ENCODE data around the gene FOXQ1. TPM values are rescaled to one million over a fixed set of nuclear protein-coding genes. Genes with fewer than 3 reads are reported as not detected.
A peak's percentile ranks its signal among the peaks of the same experiment; 100 is the strongest.

The FOXQ1 gene
- total RNA-seq, 1 donor: 1.3 TPM

DNA sequence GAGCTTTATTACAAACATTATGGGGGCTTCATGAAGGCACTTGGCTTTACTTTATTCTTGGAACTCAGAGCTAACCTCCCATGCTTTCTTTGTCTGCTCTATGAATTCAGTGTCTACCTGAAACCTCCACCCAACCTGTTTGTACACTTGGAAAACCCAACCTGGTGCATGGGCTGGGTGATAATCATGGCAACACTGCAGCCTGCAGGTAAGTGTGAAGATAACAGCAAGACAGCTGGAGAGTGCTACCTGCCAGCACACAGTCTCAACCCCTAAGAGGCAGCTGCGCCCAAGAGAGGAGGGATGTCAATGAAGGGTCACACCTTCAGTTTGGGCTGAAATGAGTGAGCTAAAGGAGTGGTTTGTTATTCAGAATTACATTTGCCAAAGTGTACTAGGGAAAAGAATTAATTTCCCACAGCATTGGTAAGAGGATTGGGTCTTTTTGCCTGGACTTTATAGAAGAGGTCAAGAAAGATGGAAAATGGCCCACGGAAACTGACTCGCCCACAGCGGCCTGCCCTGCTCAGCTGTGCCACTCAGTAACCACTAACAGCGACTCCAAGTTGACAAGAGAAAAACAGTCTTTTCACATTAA is 24.4 kb downstream of the FOXQ1 start:
- TF ChIP-seq, protein P1, sequence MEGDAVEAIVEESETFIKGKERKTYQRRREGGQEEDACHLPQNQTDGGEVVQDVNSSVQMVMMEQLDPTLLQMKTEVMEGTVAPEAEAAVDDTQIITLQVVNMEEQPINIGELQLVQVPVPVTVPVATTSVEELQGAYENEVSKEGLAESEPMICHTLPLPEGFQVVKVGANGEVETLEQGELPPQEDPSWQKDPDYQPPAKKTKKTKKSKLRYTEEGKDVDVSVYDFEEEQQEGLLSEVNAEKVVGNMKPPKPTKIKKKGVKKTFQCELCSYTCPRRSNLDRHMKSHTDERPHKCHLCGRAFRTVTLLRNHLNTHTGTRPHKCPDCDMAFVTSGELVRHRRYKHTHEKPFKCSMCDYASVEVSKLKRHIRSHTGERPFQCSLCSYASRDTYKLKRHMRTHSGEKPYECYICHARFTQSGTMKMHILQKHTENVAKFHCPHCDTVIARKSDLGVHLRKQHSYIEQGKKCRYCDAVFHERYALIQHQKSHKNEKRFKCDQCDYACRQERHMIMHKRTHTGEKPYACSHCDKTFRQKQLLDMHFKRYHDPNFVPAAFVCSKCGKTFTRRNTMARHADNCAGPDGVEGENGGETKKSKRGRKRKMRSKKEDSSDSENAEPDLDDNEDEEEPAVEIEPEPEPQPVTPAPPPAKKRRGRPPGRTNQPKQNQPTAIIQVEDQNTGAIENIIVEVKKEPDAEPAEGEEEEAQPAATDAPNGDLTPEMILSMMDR (IDR thresholded peaks at IDR 0.05; ENCODE audit: insufficient read depth, low read length): peak; percentile 16
- no peak for DNase-seq (ENCODE audit: low read depth)
- H3K4me3 ChIP-seq (ENCODE audit: low read depth, low read length): no peak overlapping the region

DNA sequence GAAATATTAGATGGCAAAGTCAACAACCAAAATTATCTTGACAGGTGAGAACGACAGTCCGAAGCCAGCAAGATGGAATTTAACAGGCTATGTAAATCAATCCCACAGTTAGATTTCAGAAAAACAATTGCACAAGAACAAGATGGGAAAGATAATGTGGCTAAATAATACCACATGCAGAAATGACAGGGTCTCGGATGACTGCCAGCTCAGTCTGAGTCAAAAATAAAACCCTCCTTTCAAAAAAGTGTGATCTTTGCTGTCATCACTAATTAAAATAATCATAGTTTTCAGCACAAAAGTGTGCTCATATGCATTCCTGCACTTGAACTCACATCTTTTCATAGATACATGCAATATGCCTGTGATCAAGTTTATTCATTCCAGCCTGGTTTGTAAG is 25.9 kb downstream of the FOXQ1 start:
- peak; percentile 78 for DNase-seq (ENCODE audit: low read depth)
- TF ChIP-seq, protein P1 (IDR thresholded peaks at IDR 0.05; ENCODE audit: insufficient read depth, low read length): no peak
- no peak overlapping the region for H3K4me3 ChIP-seq (ENCODE audit: low read depth, low read length)

DNA sequence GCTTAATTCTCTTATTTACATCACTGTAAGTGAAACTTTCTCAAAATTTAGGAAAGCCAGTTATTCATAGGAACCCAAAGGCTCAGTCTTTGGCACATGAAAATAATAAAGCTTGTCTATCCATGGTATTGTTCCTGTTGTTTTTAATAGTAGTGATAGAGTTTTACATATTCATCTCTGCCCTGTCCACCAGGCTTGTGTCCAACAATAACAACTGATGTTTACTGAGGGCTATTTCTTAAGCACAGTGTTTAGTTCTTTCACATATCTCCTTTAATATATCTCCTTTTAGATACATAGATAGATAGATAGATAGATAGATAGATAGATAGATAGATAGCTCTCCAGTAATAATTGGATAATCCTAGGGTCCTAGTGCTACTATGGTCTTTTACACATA is 34.2 kb downstream of the FOXQ1 start:
- DNase-seq (ENCODE audit: low read depth): peak; percentile 62
- TF ChIP-seq, protein P1 (IDR thresholded peaks at IDR 0.05; ENCODE audit: insufficient read depth, low read length): no peak
- no peak overlapping the region for H3K4me3 ChIP-seq (ENCODE audit: low read depth, low read length)

DNA sequence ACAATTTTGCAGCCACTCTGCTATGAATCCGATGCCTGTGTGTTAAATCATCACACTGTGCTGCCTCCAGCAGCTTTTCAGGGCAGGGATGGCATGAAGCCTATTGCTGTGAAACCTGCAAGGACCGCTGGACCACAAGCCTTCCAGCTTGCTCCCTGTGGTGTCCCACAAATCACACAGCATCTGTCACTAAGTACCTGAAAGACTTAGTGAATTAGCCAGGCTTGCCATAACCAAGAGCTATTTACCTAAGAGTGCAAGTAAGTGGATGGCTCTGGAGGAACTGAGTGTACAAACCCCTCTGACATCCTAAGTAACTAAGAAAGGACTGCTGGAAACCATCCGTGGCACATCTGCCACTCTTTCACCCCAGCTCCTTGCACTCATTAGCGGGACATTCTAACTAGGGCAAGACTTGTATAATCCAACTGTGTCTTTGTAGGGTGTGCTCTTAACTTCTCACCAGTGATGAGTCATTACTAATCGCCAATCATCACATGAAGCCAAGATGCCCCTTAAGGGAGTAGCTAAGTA is 34.7 kb downstream of the FOXQ1 start:
- TF ChIP-seq, protein P1 (IDR thresholded peaks at IDR 0.05; ENCODE audit: insufficient read depth, low read length): no peak
- peak; percentile 54 for DNase-seq (ENCODE audit: low read depth)
- H3K4me3 ChIP-seq (ENCODE audit: low read depth, low read length): no peak overlapping the region

DNA sequence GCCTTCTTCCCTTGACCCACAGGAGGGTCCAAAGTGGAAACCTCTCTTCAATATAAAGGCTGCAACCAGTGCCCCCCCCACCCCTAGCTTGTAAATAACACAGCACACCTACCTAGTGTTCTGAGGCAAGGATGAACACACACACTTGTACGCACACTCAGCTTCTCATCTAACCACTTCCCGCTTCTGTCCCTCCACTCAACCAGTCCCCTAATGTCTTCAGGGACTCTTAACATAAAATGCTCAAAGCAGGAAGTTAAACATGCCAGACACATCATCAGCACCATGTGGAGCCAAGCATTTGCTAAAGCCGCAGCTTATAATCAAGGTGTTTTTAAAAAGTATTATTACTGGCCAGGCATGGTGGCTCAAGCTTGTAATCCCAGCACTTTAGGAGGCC is 35.3 kb downstream of the FOXQ1 start:
- H3K4me3 ChIP-seq (ENCODE audit: low read depth, low read length): no peak overlapping the region
- TF ChIP-seq, protein P1 (IDR thresholded peaks at IDR 0.05; ENCODE audit: insufficient read depth, low read length): no peak
- no peak for DNase-seq (ENCODE audit: low read depth)

DNA sequence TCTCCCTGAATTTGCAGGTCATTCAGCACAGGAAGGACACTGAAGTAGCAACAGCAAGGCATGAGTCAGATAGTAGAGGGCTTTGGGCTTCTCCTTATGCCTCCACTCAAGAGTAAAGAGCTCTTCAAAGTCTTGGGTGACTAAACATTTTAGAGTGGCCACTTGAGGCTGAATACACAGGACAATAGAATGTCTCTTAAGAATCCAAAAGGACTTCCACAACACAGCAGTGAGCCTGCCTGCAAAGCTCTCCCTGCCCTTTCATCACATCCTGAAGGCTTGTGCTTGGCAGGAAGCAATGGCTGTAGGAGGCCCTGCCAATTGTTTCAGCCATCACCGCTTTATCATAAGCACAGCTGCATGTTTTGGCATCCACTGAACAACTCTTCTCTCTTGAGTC is 36.8 kb downstream of the FOXQ1 start:
- TF ChIP-seq, protein P1 (IDR thresholded peaks at IDR 0.05; ENCODE audit: insufficient read depth, low read length): no peak
- H3K4me3 ChIP-seq (ENCODE audit: low read depth, low read length): no peak overlapping the region
- peak; percentile 97 for DNase-seq (ENCODE audit: low read depth)

DNA sequence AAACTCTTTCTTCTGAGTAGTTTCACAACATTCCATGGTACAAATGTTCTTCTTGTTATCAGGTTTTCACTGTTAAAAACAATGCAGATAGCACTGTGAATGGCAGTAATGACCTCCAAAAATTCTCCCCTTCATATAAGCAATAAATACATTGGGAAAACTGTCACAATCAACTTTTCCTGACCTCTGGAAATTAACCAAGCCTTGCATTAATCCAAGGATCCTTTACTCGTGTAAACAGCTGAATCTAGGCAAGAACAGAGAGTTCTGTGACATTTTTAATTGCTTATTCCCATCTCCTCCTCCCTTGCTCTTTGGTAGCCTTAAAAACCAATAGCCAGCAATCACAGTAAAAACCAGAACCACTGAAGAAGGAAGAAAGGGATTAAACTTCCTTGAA is 37.8 kb downstream of the FOXQ1 start:
- DNase-seq (ENCODE audit: low read depth): no peak
- TF ChIP-seq, protein P1 (IDR thresholded peaks at IDR 0.05; ENCODE audit: insufficient read depth, low read length): no peak
- no peak overlapping the region for H3K4me3 ChIP-seq (ENCODE audit: low read depth, low read length)

Measured in fibroblast of the aortic adventitia (primary cell).